ENCODE results near the gene VWF. TPM values are rescaled to one million over a fixed set of nuclear protein-coding genes. Genes with fewer than 3 reads are reported as not detected.

VWF gene
- total and polyA plus RNA-seq, 7 donors: 0.60 to 98.0 (median 42.2) TPM

GRCh38 chr12:6059221-6059620 lies 65.2 kb downstream of the VWF start:
- Histone ChIP-seq H3K27me3 (peaks cover 0 to 20% (median 0%) of the 10 kb centered on the region in 3 donors), H3K9me3 (no peaks in the 10 kb centered on the region), H3K4me1 (peaks cover 0 to 13% (median 8%) of the 10 kb centered on the region in 4 donors), H3K36me3 (no peaks in the 10 kb centered on the region), H3K4me3 (no peak overlapping the region), H3K27ac (no peak overlapping the region)
- no peak for TF ChIP-seq EP300 (IDR thresholded peaks at IDR 0.05)
- no peak for TF ChIP-seq CTCF (IDR thresholded peaks at IDR 0.05)
- TF ChIP-seq POLR2A (IDR thresholded peaks at IDR 0.05): no peak
- no peak for TF ChIP-seq POLR2AphosphoS5 (IDR thresholded peaks at IDR 0.05)
- intact Hi-C loops (cut with DNase I): no loop called here
- 83 to 89% methylated on average over 3 of the region's 3 CpGs for WGBS, 2 donors
- DNase-seq: no peak

GRCh38 chr12:6058481-6059161 lies 65.8 kb downstream of the VWF start:
- Histone ChIP-seq H3K9me3 (no peaks in the 10 kb centered on the region), H3K36me3 (no peaks in the 10 kb centered on the region), H3K27ac (no peak overlapping the region), H3K4me3 (no peak overlapping the region), H3K27me3 (peaks cover 0 to 20% (median 0%) of the 10 kb centered on the region in 3 donors), H3K4me1 (peaks cover 0 to 13% (median 8%) of the 10 kb centered on the region in 4 donors)
- DNase-seq: no peak
- 80 to 88% methylated on average over 15 of the region's 15 CpGs for WGBS, 2 donors
- TF ChIP-seq EP300 (IDR thresholded peaks at IDR 0.05) (no peak), CTCF (IDR thresholded peaks at IDR 0.05) (no peak), POLR2A (IDR thresholded peaks at IDR 0.05) (no peak), POLR2AphosphoS5 (IDR thresholded peaks at IDR 0.05) (no peak)
- intact Hi-C loops (cut with DNase I): no loop called here

GRCh38 chr12:6057700-6058099 lies 66.8 kb downstream of the VWF start:
- TF ChIP-seq EP300 (IDR thresholded peaks at IDR 0.05) (no peak), POLR2A (IDR thresholded peaks at IDR 0.05) (no peak), CTCF (IDR thresholded peaks at IDR 0.05) (no peak), POLR2AphosphoS5 (IDR thresholded peaks at IDR 0.05) (no peak)
- Histone ChIP-seq H3K27ac (no peak overlapping the region), H3K4me1 (peaks cover 0 to 7% (median 6%) of the 10 kb centered on the region in 4 donors), H3K9me3 (no peaks in the 10 kb centered on the region), H3K4me3 (no peak overlapping the region), H3K36me3 (no peaks in the 10 kb centered on the region), H3K27me3 (peaks cover 0 to 20% (median 0%) of the 10 kb centered on the region in 3 donors)
- DNase-seq: no peak
- 71 to 75% methylated on average over 30 of the region's 30 CpGs for WGBS, 2 donors
- intact Hi-C loops (cut with DNase I): no loop called here

- H3K27me3 ChIP-seq: peaks cover 0 to 20% (median 0%) of the 10 kb centered on the region in 3 donors
- no peak overlapping the region for H3K4me3 ChIP-seq
- intact Hi-C loops (cut with DNase I): no loop called here
- H3K4me1 ChIP-seq: peaks cover 0 to 7% (median 6%) of the 10 kb centered on the region in 4 donors
- H3K36me3 ChIP-seq: no peaks in the 10 kb centered on the region
- TF ChIP-seq CTCF (IDR thresholded peaks at IDR 0.05): no peak
- no peak for TF ChIP-seq POLR2A (IDR thresholded peaks at IDR 0.05)
- no peak for TF ChIP-seq EP300 (IDR thresholded peaks at IDR 0.05)
- no peak for TF ChIP-seq POLR2AphosphoS5 (IDR thresholded peaks at IDR 0.05)
- H3K9me3 ChIP-seq: no peaks in the 10 kb centered on the region
- no peak overlapping the region for H3K27ac ChIP-seq
- no peak for DNase-seq
- 12 to 41% methylated on average over 58 of the region's 58 CpGs for WGBS, 2 donors
Measured at GRCh38 chr12:6056406-6057240, 67.8 kb downstream of the VWF start.

Data from sigmoid colon (tissue), 7 donors.